GM18907 (cell line): Measurements from ENCODE around the gene DPP6.
"Not testable (repeated sequence)": the region's sequence is repeated elsewhere in the genome, so short reads cannot be mapped to it uniquely, and the experiment has no call there.

Source experiments
- ATAC-seq: cut with Tn5 transposase; IDR thresholded peaks from one replicate; pipeline ENCODE4 v1.9.1; 2021; ENCODE audit warnings: mild to moderate bottlenecking, moderate library complexity; ENCODE audit not compliant: unreplicated experiment

Gene DPP6

GRCh38 chr7:154646126-154647013 is 594.2 kb downstream of the DPP6 start:
- ATAC-seq: no peak

GRCh38 chr7:154647625-154648024 is 595.4 kb downstream of the DPP6 start:
- ATAC-seq: no peak

- no peak for ATAC-seq
Measured at GRCh38 chr7:154649015-154649414, 596.8 kb downstream of the DPP6 start.

GRCh38 chr7:154649434-154649833 is 597.2 kb downstream of the DPP6 start:
- no peak for ATAC-seq

GRCh38 chr7:154650275-154650674 is 598.1 kb downstream of the DPP6 start:
- ATAC-seq: no peak

- ATAC-seq: no peak
Measured at GRCh38 chr7:154651501-154651900, 599.3 kb downstream of the DPP6 start.

DNA sequence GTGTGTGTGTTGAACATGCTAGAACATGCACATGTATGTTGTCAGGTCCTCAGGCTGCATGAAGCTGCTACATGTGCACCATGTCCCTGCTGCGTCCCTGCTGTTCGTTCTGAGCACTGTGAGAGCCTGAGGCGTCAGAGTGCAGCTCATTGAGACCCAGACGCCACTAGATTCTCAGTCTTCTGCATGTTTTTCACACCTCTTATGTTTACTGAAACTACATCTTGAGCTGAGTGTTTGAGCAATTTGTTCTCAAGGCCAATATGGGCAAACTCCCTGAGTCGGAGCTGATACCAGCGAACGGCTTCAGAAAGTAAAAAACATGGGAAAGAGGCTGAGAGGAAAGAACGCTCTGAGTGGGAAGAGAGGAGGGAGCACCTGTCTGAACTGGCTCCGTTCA is 600.4 kb downstream of the DPP6 start:
- no peak for ATAC-seq

DNA sequence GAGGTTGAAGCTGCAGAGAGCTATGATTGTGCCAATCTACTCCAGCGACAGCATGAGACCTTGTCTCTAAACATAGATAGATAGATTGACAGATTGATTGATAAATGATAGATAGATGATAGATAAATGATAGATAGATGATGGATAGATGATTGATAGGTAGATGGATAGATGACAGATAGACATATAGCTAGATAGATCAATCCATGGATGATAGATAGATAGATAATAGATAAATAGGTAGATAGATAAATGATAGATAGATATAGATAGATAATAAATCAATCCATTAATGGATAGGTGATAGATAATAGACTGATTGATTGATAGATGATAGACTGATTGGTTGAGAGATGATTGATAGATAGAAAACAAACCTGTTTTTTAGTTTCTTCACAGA is 601.1 kb downstream of the DPP6 start:
- no peak for ATAC-seq

GRCh38 chr7:154656618-154657017 is 604.4 kb downstream of the DPP6 start:
- no peak for ATAC-seq

- no peak for ATAC-seq
Measured at GRCh38 chr7:154666768-154667167, 614.6 kb downstream of the DPP6 start.

GRCh38 chr7:154672659-154673415 is 620.6 kb downstream of the DPP6 start:
- no peak for ATAC-seq

DNA sequence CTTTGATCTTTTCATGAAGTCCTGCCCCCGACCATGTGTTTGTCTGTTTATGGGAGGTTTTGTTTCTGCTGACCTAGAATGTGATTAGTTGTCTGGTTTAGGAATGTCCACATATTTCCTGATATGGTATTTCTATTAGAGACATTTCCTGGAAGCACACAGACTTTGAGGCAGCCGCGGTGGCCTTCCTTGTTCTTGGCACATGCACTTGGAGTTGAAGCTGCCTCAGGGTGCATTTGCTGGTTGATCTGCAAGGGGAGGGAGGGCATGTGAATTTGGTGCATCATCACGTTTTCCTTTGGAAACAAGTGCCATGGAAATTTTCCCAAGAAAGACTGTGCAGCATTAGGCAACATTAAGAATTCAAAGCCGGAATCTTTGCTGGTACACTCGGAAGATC is 622.0 kb downstream of the DPP6 start:
- ATAC-seq: no peak

DNA sequence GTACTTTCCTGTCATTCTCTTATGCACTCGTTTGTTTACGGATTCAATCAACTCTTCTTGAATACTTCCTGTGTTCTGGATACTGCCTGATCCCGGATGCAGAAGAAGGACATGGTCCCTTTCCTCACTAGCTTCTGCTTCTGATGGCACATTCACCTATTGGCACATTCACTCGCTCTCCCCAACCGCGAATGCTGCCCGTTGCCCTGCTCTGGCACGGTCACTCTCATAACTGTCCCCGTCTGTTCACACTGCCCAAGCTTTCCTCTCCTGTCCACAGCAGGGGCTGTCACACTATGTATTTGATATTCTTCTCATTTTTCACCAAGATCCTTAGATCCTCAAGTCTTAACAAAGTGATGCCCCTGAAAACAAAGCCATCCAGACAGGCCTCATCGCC is 623.4 kb downstream of the DPP6 start:
- no peak for ATAC-seq

DNA sequence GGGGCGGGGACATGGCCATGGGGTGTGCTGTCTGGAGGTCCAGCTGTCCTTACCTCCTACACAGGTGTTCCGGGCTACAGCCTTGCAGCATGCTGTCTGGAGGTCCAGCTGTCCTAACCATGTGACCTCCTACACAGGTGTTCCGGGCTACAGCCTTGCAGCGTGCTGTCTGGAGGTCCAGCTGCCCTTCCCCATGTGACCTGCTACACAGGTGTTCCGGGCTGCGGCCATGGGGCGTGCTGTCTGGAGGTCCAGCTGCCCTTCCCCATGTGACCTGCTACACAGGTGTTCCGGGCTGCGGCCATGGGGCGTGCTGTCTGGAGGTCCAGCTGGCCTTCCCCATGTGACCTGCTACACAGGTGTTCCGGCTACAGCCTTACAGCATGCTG is 623.8 kb downstream of the DPP6 start:
- not testable (repeated sequence) for ATAC-seq

- no peak for ATAC-seq
Measured at GRCh38 chr7:154676422-154677073, 624.4 kb downstream of the DPP6 start.

GRCh38 chr7:154677454-154677853 is 625.3 kb downstream of the DPP6 start:
- no peak for ATAC-seq

DNA sequence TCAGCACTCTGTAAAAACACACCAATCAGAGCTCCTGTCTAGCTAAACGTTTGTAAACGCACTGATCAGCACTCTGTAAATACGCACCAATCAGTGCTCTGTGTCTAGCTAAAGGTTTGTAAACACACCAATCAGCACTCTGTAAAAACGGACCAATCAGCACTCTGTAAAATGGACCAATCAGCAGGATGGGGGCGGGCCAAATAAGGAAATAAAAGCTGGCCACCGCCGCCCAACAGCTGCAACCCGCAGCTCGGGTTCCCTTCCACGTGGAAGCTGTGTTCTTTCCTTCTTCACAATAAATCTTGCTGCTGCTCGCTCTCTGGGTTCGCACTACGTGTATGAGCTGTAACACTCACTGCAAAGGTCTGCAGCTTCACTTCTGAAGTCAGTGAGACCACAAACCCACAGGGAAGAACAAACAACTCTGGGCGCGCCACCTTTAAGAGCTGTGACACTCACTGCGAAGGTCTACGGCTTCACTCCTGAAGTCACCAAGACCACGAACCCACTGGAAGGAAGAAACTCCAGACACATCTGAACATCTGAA is 625.9 kb downstream of the DPP6 start:
- not testable (repeated sequence) for ATAC-seq

DNA sequence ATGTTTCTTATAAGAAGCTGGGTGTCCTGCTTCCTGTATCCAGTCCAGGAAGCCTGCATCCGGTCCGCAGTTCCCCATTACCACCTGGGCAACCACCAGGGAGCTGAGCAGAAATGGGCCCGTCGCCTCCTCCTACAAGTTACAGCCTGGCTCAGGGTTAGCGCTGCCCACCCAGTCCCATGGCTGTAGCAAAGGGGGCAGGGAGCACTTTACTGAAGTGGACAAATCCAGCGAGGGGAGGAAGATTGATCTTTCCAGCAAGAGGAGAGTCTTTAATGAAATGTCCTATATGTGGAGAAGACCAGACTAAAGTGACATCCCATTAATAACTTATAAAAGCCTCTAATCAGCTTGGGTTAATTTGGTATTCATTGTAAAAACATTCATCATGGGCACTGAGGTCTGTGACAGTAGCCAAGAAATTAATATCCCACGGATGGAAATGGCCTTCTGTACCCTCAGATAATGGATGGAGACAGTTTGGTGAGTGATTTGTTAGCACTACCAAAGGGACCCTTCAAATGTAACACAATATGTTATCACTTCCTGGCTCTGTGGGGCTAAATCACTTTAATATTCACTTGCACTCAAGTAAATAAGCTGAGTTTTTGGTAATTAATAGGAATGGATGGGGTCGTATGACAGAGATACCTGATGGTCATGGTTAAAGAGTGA is 627.3 kb downstream of the DPP6 start:
- ATAC-seq: no peak

GRCh38 chr7:154680894-154681659 is 628.9 kb downstream of the DPP6 start:
- no peak for ATAC-seq

DNA sequence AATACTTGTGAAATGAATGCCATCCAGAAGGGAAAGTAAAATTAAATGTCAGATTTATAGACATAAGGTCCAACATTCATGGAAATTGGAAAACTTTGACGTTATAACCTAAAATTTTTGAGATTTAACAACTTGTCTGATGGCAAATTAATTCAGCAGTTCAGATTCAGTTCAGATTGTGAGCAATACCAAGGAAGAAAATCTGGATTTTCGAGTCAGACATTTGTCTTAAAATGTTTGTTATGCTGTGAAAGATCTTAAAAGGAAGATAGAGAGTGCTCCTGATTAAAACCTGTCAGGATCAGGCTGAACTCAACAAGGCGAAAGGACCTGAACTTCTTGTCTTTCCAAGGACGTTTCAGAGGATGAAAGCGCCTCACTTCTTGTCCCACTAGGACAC is 629.8 kb downstream of the DPP6 start:
- ATAC-seq: no peak
